ENCODE results near the gene CASZ1. TPM values are rescaled to one million over a fixed set of nuclear protein-coding genes. Genes with fewer than 3 reads are reported as not detected.

The CASZ1 gene
- total RNA-seq, 1 experiment from 2014 or later: 0.69 TPM

DNA sequence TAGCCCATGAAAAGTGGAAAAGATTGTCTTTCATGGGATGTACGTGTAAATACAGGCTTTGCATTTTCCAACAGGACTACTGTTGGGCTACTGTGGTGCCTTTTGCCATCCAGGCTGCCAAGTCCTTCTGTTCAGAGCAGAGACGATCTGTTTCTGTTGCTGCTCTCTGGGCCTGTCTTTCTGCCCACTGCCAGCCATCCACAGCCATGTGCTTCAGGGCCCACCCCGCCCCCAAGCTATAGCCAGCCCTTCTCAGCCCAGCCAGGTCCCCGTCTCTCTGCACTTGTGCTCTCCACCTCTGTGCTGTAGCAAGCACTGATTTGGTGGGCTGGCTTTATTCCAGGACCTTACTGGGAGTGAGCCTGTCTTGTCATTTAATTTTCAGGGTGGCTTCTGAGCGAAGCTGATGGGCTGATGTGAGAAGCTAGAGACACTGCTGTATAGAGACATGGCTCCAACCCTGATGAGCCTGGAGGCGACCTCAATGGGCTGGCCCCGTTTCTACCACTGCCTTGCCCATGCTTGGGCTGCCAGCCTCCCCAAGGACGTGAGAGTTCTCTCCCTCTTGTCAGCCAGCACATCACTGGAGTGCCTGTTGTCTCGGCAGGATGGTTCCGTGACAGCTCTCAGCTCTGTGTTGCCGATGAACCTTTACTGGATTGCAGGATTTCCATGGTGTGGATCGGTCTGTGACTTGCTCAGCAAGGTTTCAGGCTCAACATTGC, 183.8 kb downstream of the CASZ1 start:
- DNase-seq (ENCODE audit: low read depth, low spot score): no peak
- in situ Hi-C loops (cut with HindIII; ENCODE audit: low pct_unique_long_range_greater_than_20kb, low sequenced_read_pairs): no loop called here

DNA sequence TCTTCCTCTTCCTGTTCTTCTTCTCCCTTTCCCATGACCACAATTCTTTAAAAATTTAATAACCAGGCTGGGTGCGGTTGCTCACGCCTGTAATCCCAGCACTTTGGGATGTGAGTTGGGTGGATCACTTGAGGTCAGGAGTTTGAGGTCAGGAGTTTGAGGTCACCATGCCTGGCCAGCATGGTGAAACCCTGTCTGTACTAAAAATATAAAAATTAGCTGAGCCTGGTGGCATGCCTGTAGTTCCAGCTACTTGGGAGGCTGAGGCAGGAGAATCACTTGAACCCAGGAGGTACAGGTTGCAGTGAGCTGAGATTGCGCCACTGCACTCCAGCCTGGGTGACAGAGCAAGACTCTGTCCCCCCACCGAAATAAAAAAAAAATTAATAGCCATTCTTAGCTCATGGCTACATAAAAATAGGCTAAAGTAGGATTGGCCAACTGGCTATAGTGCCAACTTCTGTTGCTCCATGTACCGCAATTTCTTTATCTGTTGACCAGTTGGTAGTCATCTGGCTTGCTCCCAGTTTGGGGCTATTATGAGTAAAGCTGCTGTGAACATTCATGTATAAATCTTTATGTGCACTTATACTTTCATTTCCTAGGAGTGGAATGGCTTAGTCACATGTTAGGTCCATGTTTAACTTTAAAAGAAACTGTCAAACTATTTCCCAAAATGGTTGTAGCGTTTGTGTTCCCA, 185.4 kb downstream of the CASZ1 start:
- DNase-seq (ENCODE audit: low read depth, low spot score): no peak

DNA sequence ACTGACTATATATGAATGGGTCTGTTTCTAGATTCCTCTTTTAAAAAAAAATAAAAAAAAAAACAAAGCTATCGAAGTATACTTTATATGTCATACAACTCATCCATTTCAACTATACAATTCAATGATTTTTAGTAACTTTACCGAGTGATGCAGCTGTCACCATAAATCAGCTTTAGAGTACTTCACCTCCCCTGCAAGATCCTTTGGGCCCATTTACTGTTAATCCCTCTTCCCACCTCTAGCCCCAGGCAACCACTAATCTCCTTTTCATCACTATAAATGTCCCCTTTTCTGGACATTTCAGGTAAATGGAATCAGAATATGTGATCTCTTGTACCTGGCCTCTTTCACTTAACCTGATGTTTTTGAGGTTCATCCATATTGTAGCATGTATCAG, 187.8 kb downstream of the CASZ1 start:
- no peak for DNase-seq (ENCODE audit: low read depth, low spot score)
- in situ Hi-C loops (cut with HindIII; ENCODE audit: low pct_unique_long_range_greater_than_20kb, low sequenced_read_pairs): no loop called here

More for the DNA sequence above, 185.4 kb downstream of the CASZ1 start:
- in situ Hi-C loops (cut with HindIII; ENCODE audit: low pct_unique_long_range_greater_than_20kb, low sequenced_read_pairs): no loop called here

DNA sequence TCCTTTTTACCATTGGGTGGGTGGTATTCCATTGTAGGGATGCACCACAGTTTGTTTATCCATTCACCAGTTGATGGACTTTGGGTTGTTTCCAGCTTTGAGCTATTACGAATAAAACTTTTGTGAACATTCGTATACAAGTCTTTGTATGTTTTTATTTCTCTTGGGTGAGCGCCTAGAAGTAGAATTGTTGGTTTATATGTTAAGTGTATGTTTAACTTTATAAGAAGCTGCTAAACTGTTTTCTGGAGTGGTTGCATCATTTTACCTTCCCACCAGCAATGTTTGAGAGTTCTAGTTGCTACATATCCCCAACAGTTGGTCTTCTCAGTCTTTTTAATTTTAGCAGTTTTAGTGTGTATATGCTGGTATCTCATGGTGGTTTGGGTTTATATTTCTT, 189.2 kb downstream of the CASZ1 start:
- in situ Hi-C loops (cut with HindIII; ENCODE audit: low pct_unique_long_range_greater_than_20kb, low sequenced_read_pairs): no loop called here
- no peak for DNase-seq (ENCODE audit: low read depth, low spot score)

DNA sequence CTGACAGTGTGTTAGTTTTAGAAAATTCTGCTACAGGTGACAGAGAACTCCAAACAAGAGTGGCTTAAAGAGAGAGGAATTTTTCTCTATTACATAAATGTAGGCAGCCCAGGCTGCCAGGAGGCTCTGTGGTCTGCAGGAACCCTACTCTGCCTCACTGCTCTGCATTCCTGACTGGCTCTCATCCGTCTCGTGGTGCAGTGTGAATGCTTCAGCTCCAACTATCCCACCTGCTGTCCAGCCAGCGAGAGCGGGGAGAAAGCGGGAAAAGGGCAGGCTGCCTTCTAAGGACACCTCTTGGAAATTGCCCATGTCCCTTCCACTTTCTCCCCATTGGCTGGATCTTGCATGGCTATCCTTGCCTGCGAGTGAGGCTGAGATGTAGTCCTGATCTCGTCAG, 190.4 kb downstream of the CASZ1 start:
- DNase-seq (ENCODE audit: low read depth, low spot score): no peak
- in situ Hi-C loops (cut with HindIII; ENCODE audit: low pct_unique_long_range_greater_than_20kb, low sequenced_read_pairs): no loop called here

DNA sequence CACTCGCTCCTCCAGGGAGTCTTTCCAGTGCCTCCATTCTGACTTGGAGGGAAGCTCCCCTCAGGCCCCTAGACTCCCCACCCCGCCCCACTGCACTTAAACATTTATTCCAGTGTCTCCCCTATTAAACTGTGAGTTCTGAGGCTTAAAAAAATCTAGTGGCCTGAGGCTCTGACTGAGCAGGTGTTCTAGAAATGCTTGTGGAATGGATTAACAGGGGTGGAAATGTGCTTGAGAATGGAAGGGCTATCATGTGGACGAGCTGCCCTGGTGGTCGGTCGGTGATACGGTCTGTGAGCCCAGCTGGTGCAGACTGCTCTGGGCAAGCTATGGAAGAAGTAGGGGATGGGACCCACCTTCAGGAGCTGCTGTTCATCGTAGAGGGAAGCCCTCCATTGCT, 191.5 kb downstream of the CASZ1 start:
- in situ Hi-C loops (cut with HindIII; ENCODE audit: low pct_unique_long_range_greater_than_20kb, low sequenced_read_pairs): no loop called here
- no peak for DNase-seq (ENCODE audit: low read depth, low spot score)

DNA sequence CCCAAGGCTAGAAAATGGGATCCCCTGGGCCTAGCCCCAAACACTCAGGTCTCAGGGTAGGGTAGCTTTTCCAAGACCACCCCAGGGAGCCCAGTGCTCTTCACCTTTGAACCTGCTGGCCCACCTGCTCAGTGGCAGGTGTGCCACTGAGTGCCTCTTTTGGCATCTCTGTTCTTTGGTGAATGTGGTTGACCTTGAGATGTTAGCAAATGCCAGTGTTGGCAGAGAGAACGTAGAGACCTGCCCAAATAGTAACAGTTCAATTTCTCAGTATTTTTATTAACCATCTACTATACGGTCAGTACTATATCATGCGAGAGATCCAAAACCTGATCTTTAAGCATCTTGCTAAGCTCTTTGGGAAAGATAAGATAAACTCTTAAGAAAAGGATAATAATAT, 193.5 kb downstream of the CASZ1 start:
- no peak for DNase-seq (ENCODE audit: low read depth, low spot score)
- in situ Hi-C loops (cut with HindIII; ENCODE audit: low pct_unique_long_range_greater_than_20kb, low sequenced_read_pairs): no loop called here

DNA sequence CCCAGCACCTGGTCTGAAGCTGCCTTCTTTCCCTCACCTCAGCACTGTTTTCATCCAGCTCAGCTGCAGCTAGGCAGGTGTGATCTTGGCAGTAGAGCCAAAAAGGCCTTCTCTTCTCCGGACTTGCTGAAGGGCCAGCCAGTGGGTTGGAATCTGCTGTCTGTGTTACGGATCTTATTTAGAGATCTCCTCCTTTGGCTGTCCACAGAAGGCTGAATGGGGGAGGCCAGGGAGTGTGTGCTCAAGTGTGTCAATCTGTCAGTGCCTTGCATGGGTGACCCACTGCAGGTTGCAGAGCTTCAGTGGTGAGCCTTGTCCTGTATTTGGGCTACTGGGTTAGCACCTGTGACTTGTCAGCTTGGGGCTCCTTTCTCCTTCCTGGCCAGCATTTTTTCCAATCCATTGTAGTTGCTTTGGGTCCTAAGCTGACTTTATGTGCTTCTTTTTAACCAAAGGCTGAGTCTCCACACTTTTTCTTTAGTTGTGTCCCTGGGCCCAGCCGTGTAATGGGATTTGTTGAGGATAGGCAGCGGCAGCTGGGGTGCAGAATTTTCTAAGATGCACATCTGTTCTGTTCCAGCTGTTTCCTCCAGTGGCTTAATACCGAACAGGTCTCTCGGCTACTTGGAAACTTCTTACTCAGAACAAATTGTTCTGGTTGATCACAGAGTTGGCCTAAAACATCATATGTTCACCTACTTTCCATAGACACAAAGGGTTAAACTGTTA, 194.9 kb downstream of the CASZ1 start:
- DNase-seq (ENCODE audit: low read depth, low spot score): no peak
- in situ Hi-C loops (cut with HindIII; ENCODE audit: low pct_unique_long_range_greater_than_20kb, low sequenced_read_pairs): no loop called here

DNA sequence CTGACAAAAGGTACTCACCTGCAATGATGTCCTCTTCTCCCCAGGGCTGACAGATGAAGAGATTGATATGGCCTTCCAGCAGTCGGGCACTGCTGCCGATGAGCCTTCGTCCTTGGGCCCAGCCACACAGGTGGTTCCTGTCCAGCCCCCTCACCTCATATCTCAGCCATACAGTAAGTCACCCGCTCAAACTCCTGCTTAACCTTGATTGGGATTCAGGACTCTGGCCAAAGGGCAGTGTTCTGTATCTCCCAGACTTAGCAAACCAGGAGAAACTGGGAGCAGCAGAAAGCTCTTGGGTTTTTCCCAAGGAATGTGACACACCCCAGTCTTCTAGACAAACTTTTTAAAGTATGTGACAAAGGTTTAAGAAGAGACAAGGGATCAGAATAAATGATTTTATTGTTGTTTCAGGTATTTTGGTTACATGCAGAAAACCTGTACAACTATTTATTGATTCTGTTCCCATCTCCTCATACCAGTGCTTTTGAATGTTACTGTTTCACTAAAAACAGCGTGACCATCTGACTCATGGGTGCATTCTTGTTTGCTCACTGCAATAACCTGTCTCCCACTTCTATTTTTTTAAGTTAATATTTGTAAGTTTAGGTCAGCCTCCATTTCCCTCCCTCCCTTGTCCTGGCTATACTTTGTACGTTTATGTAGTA, 197.1 kb downstream of the CASZ1 start:
- in situ Hi-C loops (cut with HindIII; ENCODE audit: low pct_unique_long_range_greater_than_20kb, low sequenced_read_pairs): no loop called here
- no peak for DNase-seq (ENCODE audit: low read depth, low spot score)

DNA sequence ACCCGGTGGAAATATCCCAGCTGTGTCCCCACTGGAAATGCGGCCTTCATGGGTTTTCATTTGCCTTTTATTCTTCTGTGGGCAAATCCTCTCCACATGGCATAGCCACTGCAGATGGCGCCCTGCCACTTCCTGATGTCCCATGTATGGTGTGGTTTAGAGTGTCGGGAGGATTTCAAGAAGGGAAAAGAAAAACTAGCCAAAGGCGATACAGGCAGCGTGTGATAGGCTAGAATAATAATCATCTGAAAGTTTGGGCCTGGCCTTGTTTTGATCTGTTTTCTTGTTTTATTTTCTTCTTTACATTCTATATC, 198.1 kb downstream of the CASZ1 start:
- DNase-seq (ENCODE audit: low read depth, low spot score): peak; percentile 44
- in situ Hi-C loops (cut with HindIII; ENCODE audit: low pct_unique_long_range_greater_than_20kb, low sequenced_read_pairs): no loop called here

DNA sequence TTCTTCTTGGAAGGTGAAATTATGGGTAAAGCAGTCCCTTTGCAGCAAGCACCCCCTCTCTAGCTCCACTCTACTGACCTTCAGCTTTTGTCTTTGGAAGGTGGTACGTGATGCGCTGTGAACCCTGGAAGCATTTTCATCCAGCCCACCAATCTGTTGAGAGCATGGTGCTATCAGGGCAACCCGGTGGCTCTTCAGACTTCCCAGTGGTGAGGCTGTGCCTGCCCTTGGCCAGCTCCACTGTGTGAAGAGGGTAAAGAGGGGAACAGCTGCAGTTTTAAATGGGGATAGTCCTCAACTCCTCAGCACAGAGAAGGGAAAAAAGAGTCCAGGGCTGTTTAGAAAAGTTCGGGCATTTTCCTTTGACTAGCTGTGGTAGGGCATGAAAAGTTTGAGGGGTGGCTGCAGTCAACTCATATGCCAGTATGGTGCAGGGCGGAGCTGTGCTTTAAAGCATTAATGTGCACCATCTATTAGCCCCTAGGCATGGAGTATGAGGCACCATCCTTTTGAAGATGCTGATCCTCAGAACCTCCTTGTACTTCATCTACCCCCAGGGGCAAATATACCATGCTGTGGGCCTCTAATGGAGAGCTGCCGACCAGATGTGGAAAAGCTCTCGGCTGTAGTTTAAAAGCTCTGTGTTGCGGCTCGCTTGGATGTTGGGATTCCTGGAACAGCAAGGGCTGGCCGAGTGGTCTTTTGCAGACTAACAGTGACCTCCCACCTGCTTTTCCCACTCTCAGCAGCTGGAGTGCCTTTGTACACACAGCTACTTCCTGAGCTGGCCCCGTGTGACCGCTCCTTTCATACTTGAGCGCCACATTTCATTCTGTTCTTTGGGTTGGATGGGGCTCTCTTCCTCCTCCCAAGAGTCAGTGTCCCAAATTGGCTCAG, 198.7 kb downstream of the CASZ1 start:
- in situ Hi-C loops (cut with HindIII; ENCODE audit: low pct_unique_long_range_greater_than_20kb, low sequenced_read_pairs): no loop called here
- DNase-seq (ENCODE audit: low read depth, low spot score): no peak

DNA sequence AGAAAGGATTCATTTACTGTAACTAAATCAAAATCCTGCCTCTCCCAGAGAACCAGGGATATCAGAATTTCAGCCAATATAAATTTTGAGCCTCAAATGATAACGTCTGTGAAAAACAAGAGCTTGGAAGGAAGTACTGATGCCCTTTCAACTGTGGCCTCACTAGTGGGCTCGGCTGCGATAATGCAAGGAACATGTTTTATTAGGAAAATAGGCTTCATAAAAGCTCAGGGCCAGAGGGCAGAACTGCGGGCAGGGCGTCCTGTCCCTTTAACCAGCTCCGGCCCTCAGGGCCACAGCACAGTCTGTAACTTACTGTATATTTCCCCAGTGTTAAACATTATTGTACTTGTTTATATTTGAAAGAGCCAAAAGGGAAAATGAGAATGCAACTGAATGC, 199.7 kb downstream of the CASZ1 start:
- in situ Hi-C loops (cut with HindIII; ENCODE audit: low pct_unique_long_range_greater_than_20kb, low sequenced_read_pairs): no loop called here
- DNase-seq (ENCODE audit: low read depth, low spot score): no peak

DNA sequence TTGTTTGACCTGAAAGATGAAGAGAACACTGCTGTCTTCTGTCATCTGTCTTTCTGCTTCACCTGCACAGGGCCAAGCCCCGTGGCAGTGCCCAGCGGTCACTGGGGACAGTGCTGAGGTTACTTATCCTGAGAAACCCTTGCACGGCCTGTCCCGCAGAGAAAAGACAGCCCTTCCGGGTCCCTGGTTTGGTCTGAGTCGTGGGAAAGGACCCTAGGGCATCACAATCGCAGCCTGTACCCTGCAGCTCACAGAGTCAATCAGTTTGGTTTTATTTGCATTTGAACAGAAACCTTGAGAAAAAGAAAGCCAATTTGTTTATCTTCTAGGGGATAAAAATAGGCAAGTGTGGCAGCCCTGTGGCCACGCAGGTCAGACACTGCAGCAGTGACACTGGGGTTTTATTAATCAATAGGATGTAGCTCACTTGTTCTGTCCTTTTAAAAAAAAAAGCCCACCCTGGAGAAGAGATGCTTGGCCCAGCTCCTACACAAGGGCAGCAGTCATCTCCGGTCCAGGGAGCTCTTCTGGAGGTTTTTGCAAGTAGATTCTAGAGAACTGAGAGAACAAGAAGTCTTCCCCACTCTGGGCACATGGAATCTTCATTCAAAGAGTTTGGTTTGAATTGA, 201.7 kb downstream of the CASZ1 start:
- in situ Hi-C loops (cut with HindIII; ENCODE audit: low pct_unique_long_range_greater_than_20kb, low sequenced_read_pairs): no loop called here
- DNase-seq (ENCODE audit: low read depth, low spot score): no peak

DNA sequence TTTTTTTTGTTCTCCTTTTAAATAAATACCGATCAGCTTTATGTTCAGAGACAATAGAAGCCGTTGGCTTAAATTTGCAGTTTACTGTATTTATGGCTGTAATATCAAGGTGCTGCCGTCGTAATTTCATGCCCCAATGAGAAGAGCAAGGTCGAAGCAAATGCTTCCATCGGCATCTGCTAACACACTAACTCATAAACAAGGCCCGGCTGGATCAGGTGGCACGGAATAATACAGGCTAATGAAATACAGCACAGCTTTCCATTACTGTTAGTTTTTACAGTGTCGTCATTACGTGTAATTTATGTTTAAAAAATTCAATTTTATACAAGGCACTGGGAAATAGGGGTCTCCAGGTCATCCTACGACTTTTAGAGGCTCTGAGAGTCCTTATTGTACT, 202.7 kb downstream of the CASZ1 start:
- in situ Hi-C loops (cut with HindIII; ENCODE audit: low pct_unique_long_range_greater_than_20kb, low sequenced_read_pairs): no loop called here
- DNase-seq (ENCODE audit: low read depth, low spot score): no peak

DNA sequence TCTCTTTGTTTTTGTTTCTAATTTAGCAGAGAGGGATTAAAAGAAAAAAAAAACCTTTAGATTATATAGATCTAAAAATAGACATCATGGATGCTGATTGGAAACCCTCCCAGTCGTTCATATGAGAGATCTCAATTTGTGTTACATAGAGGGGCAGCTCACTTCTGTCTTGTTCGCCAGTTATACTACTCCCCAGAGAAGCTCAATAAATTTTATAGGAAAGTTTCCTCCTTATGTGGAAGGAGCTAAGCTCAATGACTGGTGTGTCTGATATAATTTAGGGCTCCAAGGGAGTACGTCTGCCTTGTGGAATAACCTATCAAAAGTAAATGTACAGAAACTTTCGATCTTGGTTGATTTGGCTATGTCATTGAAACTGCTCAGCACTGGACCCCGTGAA, 204.1 kb downstream of the CASZ1 start:
- DNase-seq (ENCODE audit: low read depth, low spot score): no peak
- in situ Hi-C loops (cut with HindIII; ENCODE audit: low pct_unique_long_range_greater_than_20kb, low sequenced_read_pairs): no loop called here

DNA sequence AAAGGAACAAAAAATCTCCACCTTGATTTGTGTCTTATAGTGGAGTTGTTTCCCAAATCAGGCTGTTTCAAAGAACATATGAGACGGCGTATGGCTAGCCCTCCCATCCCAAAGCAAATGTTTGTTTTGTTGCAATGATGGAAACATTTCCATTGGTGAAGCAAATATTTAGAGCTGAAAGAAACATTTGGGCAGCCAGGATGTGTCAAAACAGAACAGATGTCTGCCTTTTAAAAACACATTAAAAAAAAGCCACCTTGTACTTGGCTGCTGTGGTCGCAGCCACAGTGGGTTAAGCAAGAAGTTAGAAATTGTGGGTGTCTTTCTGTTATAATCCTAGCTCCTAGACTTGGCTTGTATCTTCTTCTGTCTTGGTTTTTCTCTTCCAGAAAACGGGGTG, 205.4 kb downstream of the CASZ1 start:
- no peak for DNase-seq (ENCODE audit: low read depth, low spot score)
- in situ Hi-C loops (cut with HindIII; ENCODE audit: low pct_unique_long_range_greater_than_20kb, low sequenced_read_pairs): no loop called here

DNA sequence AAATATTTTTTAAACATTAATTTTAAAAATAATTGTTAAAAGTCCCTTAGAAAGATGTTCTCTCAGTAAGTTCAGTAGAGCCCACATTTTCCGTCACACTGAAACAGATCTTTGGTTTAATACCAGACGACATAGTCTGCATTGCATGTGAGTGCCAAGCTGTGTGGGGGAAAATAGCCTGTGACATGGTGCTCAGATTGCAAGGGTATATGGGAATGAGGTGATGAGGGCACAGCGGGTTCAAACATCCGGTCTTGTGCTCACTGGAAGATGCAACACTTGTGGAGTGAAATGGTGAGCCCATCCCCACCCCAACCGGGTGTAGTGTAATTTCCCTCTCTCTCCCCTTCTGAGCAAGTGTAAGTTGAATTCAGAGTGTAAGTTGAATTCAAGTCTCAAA, 207.4 kb downstream of the CASZ1 start:
- in situ Hi-C loops (cut with HindIII; ENCODE audit: low pct_unique_long_range_greater_than_20kb, low sequenced_read_pairs): no loop called here

More for the DNA sequence above, 207.4 kb downstream of the CASZ1 start:
- no peak for DNase-seq (ENCODE audit: low read depth, low spot score)

Data from SK-MEL-5 (cell line).